HG02759 (cell line): ENCODE data around the gene ATXN7.

Source experiments
- ATAC-seq: cut with Tn5 transposase; IDR thresholded peaks from one replicate; pipeline ENCODE4 v1.9.1; 2021; ENCODE audit warnings: mild to moderate bottlenecking, moderate library complexity; ENCODE audit not compliant: unreplicated experiment

The ATXN7 gene

DNA sequence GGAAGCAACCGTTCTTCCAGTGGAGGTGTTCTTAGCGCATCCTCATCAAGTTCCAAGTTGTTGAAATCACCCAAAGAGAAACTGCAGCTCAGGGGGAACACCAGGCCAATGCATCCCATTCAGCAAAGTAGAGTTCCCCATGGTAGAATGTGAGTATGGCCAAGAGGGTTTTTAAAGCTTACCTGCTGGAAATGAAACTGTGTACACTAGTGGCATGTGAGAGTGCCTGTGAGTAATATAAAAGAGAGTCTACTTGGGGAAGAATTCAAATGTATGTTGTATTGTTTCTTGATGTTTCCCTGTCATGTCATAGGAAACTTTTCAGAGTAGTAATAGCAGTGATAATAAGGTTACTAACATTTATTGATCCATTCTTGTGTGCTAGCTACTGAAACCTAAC is 116.4 kb downstream of the ATXN7 start:
- no peak for ATAC-seq

DNA sequence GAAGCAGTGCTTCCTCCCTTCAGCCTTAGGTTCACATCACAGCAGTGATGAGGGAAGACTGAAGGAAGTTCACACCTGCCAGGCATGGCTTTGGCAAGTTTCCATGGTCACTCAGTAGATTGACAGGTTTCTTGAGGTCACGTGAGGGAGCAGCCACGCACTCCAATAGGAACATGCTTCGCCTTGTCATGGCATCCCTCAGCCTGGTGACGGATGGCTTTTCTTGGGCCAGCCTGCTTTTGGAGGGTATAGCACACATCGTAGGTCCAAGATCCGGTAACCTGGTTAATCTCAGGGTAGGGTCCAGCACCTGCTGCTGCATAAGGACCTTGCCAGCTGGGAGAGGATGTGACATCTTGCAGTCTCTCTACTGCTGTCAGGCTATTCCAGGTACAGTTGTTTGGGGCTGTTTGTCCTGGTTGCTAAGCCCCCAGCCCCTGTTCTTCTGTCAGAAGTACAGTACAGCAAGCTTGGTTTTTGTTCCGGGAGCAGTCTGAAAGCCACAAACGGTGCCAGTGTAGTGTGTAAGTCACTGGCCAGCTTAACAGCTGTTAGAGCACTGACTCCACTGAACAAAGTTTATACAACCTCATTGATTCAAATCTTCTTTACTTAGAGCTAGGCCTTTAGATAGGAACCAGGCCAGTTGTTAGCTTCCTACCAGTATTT is 117.3 kb downstream of the ATXN7 start:
- no peak for ATAC-seq

DNA sequence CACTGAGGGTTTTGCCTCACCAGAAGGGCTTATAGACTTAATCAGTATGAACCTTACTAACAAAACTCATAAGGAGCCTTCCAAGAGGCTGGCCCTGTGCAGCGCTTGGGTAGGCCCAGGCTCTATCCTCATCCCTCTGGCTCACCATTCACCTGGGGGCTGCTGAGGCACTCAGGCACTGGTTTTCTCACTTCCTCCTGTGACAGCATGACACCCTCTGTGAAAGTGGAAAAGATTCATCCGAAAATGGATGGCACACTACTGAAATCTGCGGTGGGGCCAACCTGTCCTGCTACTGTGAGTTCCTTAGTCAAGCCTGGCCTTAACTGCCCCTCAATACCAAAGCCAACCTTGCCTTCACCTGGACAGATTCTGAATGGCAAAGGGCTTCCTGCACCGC is 118.3 kb downstream of the ATXN7 start:
- ATAC-seq, result no peak

DNA sequence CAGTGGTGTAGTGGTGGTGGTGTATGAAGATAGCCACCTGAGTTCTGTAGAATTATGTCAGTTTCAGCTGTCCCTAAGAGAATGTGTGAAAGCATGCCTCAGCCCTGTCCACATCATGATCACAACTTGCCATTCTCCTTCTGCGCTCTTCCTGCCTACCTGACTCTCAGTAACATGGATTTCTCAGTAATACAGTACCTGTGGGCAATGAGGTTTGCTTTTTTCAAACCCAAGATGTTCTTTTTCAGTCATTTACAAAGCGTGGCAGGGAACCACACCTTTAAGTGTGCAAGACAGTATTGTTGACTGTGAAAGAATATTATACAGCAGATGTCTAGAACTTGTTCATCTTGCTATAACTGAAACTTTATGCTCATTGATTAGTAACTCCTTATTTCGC is 120.7 kb downstream of the ATXN7 start:
- ATAC-seq, result no peak

DNA sequence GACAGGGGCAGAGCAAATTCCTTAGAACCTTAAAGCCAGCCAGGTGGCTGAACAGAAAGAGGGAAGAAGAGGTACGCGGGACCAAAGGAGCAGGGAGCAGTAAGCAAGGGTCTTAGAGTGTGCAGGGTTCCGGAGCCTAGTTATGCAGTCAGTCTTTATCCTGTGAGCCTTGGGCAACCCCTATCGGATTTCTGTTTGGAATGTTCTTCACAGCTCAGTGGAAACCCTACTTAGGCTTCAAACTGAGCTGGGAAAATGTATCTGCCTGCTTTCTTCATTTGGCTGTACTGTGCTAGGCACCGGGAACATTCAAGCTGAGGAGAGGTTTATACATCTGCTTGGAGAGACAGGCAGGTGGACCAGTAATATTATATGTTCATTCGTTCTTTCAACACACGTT is 122.5 kb downstream of the ATXN7 start:
- no peak for ATAC-seq

DNA sequence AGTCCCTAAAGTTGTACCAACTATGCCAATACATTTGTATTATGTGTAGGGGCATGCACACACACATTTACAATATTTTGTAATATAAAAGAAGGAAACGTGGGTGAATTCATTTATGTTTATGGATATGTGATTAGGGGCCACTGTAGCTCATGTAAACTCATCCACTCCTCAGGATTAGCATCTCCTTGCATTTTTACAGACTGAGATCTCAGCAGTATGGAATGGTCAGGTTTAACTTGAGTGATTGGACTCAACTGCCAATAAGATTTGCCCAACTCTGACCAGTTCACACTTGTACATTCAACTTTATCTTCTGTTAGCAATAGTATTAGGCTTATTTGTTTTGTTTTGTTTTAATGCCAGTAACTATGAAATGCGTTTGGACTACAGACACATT is 123.2 kb downstream of the ATXN7 start:
- no peak for ATAC-seq

DNA sequence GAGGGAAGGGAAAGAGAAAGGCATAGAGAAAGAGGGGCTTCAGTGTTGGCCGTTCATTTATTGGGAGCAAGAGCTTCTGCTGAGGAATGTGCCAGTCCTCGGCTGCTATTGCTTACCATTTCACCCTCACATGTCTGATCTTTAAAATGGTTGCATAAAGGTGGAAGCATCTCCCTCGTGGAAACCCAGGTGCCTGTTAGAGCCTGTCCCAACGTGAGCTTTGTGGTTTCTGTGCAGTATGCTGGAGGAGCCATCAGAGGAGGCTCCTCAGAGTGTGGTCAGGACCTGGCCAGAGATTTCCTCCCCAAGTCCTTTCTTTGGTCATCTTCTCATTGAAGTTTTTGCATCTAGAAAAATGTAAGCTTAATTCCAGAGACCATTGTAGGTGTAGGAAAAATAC is 125.3 kb downstream of the ATXN7 start:
- no peak for ATAC-seq

DNA sequence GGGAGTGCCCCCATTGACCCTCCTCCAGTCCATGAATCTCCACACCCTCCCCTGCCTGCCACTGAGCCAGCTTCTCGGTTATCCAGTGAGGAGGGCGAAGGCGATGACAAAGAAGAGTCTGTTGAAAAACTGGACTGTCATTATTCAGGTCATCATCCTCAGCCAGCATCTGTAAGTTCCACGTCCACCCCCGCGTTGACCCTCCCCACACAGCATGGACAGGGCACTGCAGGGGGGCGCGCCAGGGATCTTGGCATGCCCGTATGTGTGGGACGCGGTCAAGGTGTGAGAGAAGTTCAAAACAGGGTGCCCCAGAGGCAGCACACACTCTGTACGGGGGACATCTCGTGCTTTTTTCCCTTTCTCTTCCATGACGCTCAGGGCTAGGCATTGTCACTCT is 126.5 kb downstream of the ATXN7 start:
- no peak for ATAC-seq

DNA sequence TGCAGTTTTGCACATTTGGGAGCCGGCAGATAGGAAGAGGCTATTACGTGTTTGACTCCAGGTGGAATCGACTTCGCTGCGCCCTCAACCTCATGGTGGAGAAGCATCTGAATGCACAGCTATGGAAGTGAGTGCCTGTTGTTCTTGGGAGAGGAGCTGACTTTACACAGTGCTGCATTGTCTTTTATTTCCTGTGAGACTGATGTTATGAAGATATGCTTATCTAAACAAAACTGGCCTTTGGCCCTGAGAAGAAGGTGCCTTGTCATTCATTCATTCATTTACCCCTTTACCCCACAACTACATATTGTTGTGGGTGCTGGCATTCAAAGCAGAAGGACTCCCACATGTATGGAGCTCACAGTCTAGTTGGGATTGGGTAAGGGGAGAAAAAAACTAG is 127.1 kb downstream of the ATXN7 start:
- no peak for ATAC-seq

DNA sequence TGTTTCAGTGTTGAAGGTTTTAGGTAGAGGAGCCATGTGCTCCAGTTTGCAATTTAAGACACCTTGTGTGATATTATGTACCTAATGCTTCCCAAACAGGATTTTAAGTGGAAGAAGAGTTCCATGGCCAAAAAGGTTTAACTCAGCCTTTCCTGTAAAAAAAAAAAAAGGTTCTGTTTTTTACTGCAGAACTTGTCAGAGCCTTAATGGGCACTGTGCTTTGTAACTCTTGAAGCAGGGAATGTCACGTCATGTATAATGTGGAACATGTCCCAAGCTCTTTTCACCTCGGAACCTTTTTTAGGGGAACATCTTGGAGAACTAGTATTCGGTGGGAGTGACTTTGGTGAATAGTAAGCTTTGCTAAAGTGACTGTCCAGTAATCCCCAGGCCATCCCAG is 128.0 kb downstream of the ATXN7 start:
- no peak for ATAC-seq

DNA sequence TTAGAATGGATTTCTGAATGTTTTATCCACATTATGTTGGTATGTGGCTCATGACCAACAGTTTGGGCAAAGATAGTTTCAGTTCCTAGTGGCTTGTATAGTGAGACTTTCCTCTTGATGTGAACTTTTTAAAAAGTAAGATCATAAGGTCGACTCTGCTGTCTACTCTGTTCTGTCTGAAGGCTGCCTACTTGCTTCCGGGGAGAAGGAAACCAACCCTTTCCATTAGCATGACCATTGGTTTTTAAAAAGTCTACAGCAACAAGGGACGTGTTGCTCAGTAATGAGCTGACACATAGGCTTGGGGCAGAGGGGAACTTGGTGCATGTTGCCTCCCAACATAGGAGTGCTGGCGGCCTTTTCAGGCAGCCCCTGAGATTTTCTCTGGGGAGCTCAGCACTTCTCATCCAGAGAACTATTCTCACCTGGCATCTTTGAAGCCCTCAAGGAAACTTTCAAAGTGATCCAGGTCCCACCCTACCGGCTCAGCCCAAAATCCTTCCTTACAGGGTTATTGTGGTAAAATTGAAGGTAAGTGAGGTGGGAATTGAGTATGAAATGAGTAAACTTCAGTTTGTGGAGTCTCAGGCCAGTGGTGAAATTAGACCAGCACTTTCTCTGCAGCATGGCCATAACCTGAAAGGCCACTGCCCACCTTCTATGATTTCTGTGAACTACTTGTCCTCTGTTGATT is 129.0 kb downstream of the ATXN7 start:
- no peak for ATAC-seq

DNA sequence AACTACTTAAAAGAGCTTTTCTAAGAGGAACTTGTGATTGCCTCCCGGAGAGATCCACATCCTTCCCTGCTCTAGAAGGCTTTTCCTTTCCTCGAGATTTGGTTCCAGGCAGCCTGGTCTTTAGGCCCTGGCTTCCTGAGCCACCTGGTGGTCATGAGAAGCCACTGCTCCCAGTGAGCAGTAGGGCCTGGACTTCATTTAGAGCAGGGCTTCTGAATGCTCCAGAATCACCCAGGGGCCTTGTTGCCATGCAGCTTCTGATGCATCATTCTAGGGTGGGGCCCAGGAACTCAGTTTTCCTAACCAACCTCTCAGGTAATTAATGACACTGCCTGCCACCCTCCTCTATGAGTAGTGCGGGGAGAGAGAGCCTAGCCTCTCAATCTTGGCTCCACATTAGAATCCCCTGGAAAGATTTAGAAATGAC is 130.0 kb downstream of the ATXN7 start:
- ATAC-seq, result peak; percentile 92

DNA sequence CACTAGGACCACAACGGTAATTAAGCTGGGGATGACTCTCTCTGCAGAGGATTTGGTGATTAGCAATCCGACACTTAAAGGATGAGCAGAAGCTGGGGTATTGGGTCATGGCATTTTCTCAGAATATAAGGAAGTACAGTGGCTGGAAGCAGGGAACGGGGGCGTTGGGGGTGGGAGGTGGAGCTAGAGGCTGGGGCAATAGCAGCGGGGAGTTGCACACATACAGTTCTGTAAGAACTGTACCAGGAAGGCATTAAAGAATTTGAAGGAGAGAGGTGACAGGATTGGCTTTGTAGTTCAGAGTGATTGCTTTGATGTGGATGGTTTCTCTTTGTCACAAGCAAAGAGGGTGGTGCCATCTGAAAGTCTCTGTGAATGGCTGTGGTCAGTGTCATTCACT is 131.4 kb downstream of the ATXN7 start:
- ATAC-seq, result no peak

DNA sequence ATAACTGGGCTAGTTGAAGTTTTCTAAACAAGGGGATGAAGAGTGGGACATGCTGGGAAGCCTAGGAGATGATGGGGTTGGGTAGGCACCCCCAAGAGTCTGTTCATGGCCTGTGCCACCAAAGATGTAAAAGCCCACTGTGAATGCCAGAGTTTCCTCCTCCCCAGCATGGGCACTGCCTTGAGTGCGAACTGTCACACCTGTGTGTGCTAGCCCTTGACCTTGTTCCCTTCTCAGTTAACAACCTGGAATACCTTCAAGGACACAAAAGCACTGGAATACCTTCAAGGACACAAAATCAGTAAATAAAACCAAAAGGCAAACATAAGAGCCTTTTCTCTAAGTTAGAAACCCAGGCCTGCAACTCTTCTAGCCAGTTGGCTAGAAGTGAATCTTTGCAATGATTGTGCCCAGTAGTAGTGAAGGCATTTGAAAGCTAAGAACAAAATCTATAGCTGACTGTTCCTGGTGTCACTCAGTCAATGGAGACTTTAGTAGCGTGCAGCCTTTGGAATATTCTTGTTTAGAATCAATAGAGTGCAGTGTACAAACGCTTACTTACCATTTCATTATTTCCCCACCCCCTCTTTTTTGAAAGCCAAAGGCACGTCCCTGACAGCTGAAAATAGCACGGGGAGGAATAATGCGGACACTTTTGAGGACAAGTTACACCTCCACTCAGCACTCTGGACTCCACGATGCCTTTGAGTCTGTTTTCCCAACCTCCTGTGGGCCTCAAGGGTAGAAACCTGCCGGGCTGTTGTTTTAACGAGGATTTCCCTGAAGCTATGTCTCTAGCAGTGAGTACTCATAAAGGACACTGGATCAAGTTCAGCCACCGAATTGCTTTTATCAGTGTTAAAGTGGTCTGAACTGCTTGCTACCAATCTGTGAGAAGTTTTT is 135.4 kb downstream of the ATXN7 start:
- no peak for ATAC-seq

DNA sequence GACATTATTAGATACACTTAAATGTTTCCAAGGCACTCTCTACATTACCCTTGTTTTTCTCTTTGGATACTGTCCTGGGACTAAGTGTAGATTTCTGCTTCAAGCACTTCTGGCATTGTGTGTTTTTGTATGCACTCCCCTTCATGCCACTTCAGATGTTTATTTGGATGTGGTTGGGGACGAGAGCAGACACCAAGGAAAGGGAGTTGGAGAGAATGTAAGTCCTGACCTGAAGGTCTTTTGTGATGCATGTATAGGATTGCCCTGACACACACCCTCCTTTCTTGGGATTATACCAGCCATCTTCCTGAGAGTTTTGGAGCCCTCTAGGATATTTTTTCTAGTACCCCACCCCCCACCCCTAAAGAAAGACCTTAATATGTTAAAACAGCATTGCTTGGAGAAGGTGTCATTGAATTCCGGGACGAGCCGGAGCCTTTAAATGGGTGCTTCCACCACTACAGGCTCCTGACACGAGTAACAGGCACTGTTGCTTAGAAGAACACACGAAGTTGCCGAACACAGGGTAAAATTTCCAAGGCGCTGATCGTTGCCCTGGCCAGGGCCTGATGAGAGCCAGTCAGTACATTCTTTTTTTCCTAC is 136.9 kb downstream of the ATXN7 start:
- no peak for ATAC-seq

DNA sequence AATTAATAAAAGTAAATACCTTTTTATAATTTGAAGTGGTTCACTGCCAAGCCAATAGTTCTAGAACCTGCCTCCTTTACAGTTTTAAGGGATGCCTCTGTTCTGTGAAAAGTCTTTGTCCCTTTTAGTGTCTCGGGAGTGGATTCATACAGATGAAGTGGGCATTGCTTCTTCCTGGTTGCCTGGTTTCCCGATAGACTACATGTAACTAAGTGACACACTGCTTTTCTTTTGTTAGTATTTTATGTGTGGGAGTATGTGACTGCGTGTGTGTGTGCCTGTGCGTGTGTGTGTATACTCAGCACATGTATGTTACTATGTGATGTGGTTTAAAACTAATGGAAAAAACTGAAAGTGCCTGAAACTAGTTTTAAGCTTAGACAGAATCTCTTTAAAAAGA is 138.6 kb downstream of the ATXN7 start:
- ATAC-seq, result no peak

DNA sequence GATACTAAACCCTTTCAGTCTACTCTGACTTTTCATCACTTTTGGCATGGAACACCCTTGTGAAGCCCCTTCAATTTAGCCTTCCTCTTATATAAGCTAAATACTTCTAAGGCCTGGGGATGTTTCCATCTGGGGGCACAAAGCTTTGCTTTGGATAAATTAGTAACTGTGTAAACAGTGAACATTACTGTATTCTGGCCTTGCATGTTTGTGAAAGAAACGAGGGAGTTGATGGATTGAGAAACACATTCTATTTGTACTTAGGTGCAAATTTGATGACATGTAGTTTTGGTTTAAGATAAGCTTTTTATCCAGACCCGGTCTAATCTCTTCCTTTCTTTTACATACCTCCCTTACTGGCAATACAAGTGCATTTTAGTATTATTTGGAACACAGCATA is 139.9 kb downstream of the ATXN7 start:
- no peak for ATAC-seq

DNA sequence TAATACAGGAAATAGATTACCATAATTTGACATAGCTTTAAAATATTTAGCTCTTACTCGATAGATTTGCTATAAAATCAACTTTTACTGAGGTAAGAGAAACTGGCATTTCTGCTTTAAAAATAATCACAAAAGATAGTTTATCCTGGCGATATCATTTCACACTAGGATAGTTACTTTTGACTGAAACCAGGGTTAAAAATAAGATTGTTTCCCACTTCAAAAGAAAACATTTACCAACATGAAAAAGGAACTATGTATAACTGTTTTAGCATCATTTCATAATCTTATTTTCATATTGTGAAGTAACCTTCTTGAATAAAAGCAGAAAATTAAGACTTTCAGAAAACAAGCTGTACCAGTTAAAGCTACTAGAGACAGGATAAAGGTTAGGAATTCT is 144.3 kb downstream of the ATXN7 start:
- no peak for ATAC-seq

DNA sequence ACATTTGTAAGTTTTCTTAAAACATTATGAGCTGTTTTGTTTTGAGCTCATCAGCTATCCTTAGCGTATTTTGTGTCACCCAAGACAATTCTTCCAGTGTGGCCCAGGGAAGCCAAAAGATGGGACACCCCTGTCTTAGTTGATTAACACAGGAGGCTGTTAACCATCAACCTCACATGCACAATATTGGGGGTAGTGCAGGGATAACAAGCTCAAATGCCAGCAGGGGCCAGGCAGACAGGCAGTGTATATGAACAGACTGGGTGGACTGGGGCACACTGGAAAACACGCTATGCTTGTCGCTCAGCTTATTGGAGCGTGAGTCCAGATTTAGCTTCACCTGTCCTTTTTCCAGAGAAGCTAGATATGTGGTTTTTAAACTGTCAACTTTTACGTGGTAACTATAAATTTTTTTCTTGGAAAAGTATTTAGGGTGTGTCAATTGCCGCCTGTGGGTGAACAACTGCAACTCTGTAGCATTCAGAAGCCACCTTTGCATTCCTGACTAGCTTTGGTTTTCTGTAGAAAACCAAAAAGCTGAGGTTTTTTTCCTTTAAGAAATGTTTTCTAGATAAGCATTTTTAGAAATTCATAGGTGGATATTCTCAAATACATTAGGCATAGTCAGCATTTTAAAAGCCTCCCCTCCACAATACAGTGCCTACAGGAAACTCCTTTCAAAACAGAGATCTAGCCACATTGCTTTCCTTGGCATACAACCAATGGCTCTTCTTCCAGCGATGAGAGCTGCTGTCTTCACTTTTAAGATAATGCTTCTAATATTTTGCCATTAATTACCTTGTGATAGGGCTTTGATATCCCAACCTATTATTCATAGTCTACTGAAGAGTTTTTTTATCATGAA is 145.1 kb downstream of the ATXN7 start:
- ATAC-seq, result no peak

DNA sequence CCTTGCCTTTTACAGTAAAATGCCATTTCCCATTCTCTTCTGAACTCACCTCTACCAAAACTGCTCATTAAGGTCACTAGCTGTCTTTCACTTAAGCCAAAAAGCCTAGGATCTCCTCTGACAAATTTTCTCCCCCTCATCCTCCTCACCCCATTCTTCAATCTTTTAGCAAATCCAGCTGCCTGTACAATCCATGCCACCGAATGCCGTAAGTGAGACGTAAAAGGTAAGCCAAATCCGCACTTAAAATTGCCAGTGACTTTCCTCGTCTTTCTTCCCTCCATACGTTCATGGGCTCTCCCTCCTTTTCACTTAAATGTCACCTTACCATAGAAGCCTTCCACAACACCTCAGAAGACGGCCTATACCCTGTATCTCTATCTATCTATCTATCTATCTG is 145.9 kb downstream of the ATXN7 start:
- ATAC-seq, result no peak

DNA sequence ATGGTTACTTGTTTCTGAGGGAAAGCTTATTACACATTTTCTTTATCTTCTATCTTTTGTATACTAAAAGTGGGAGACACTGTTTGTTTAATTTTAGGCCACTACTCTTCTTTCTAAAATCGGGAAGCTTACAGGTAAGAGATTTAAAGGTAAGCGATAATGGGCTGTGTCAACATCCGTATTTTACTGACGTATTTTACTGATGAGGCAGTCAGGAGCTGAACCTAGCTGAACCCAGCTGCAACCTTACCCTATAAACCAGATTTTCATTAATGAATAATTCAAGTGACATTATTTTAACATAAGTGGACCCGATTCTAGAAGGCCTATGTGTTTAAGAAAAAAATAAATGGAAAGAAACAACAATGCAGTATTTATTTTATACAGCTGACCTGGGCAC is 146.5 kb downstream of the ATXN7 start:
- no peak for ATAC-seq
